NCI-H2227 (cell line): ENCODE results near the gene AEBP2.
"Not testable (repeated sequence)": the region's sequence is repeated elsewhere in the genome, so short reads cannot be mapped to it uniquely, and the experiment has no call there.

ENCODE experiments used
- DNase-seq: peaks from one replicate; lab custom pipeline; 2025; ENCODE audit not compliant: unreplicated experiment; lab: John Stamatoyannopoulos, UW

Gene AEBP2

DNA sequence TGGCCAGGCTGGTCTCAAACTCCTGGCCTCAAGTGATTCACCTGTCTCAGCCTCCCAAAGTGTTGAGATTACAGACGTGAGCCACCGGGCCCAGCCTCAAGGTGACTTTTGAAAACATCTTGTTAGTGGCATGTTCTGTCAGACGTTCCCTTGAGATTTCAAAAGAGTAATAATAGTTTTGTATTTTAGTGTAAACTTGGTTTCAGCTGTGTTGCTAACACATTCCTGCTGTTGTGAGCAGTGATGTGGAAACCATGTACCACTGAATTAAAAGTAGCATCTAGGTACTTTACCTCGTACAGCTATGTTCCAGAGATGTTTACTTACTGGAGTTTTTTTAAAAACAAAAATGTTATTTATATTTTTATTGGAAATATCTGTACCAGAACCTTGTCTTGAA is 111.3 kb downstream of the AEBP2 start:
- no peak for DNase-seq

DNA sequence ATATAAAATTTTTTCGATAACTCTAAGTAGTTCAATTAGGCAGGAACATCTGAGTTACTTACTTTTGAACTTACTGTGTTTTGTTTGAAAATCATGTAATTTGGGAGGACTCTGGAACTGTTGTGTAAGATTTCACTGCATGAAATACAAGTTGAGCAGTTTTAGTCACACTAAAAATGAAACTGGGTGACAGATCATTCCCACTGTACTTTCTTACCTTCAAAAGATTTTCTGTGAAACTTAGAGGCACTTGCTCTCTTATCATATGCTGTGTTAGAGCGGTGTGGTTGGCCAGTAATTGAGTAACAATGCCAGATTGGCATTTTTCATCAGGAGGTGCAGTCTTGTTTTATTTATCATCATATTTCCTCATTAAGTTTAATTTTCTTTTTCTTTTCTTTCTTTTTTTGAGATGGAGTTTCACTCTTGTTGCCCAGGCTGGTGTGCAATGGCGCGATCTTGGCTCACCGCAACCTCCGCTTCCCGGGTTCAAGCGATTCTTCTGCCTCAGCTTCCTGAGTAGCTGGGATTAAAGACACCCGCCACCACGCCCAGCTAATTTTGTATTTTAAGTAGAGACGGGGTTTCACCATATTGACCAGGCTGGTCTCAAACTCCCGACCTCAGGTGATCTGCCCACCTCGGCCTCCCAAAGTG is 113.3 kb downstream of the AEBP2 start:
- not testable (repeated sequence) for DNase-seq

GRCh38 chr12:19553175-19553574 is 113.9 kb downstream of the AEBP2 start:
- DNase-seq = peak; percentile 4

DNA sequence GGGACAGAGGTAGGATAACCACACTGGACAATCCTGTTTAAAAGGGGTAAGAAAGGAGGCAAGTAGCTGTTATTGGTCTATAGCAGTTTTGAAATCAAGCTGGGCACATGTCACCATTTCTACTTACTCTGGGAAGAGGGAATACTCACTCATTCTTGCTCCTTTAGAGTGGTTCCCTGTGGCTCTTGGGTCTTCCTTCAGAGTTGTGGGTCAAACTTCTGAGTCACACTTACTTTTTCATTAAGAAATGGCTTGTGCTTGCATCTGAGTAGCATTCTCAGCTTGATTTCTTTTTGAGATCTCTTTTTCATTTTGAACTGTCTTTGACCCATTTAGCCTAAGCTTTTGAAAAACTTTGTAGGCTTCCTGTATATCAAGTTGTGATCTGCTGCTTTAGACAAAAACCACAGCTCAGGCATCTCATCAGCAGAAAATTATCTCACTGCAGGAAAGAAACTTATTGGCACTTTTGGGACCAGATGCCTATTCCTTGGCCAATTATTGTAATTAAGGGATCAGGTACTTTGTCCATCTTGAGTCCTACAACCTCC is 122.2 kb downstream of the AEBP2 start:
- DNase-seq = no peak
